LNCaP clone FGC (cell line): ENCODE results near the gene RGS7BP.

Experiments used
- DNase-seq: peaks from one replicate; pipeline ENCODE4 v3.0.0-alpha.2; 2011; ENCODE audit warnings: low read depth
- H3K4me3 ChIP-seq: 2 replicates; pipeline ENCODE4 v1.5.1; 2011; ENCODE audit warnings: mild to moderate bottlenecking, low read depth, low read length, control low read depth
- CTCF ChIP-seq: IDR thresholded peaks from 2 replicates; pipeline ENCODE4 v1.5.1; 2012; ENCODE audit warnings: mild to moderate bottlenecking; ENCODE audit not compliant: control insufficient read depth, insufficient read depth; ENCODE audit errors: extremely low read depth

The RGS7BP gene

GRCh38 chr5:64505769-64506566 is at the start of gene RGS7BP:
Gene RGS7BP, plus strand, starts transcription at chr5:64506015. Its CDS starts 610 bp downstream, at chr5:64506625.
- DNase-seq: no peak
- H3K4me3 ChIP-seq: peak within 1 kb of the TSS; percentile 44

GRCh38 chr5:64457846-64458245 is 48.0 kb upstream of the RGS7BP start:
- H3K4me3 ChIP-seq: no peak overlapping the region
- no peak for DNase-seq
- TF ChIP-seq CTCF: no peak

More at GRCh38 chr5:64505769-64506566, at the start of gene RGS7BP:
- peak; percentile 18; the same call in 1 of the 2 replicates for TF ChIP-seq CTCF

GRCh38 chr5:64458948-64459347 is 46.9 kb upstream of the RGS7BP start:
- H3K4me3 ChIP-seq: no peak overlapping the region
- DNase-seq: no peak
- TF ChIP-seq CTCF: no peak

GRCh38 chr5:64462391-64462790 is 43.4 kb upstream of the RGS7BP start:
- no peak overlapping the region for H3K4me3 ChIP-seq
- no peak for DNase-seq
- TF ChIP-seq CTCF: no peak

GRCh38 chr5:64486163-64486562 is 19.7 kb upstream of the RGS7BP start:
- no peak overlapping the region for H3K4me3 ChIP-seq
- DNase-seq: no peak
- no peak for TF ChIP-seq CTCF

- DNase-seq: no peak
- TF ChIP-seq CTCF: no peak
Observed at GRCh38 chr5:64487283-64487682, 18.5 kb upstream of the RGS7BP start.

GRCh38 chr5:64489857-64490256 is 16.0 kb upstream of the RGS7BP start:
- no peak for TF ChIP-seq CTCF
- DNase-seq: no peak
- no peak overlapping the region for H3K4me3 ChIP-seq

More at GRCh38 chr5:64487283-64487682, 18.5 kb upstream of the RGS7BP start:
- no peak overlapping the region for H3K4me3 ChIP-seq
